ENCODE data around the gene MEN1. TPM values are rescaled to one million over a fixed set of nuclear protein-coding genes. Genes with fewer than 3 reads are reported as not detected.

The MEN1 gene
- total RNA-seq, 1 donor from 2014 or later, result 29.2 TPM

DNA sequence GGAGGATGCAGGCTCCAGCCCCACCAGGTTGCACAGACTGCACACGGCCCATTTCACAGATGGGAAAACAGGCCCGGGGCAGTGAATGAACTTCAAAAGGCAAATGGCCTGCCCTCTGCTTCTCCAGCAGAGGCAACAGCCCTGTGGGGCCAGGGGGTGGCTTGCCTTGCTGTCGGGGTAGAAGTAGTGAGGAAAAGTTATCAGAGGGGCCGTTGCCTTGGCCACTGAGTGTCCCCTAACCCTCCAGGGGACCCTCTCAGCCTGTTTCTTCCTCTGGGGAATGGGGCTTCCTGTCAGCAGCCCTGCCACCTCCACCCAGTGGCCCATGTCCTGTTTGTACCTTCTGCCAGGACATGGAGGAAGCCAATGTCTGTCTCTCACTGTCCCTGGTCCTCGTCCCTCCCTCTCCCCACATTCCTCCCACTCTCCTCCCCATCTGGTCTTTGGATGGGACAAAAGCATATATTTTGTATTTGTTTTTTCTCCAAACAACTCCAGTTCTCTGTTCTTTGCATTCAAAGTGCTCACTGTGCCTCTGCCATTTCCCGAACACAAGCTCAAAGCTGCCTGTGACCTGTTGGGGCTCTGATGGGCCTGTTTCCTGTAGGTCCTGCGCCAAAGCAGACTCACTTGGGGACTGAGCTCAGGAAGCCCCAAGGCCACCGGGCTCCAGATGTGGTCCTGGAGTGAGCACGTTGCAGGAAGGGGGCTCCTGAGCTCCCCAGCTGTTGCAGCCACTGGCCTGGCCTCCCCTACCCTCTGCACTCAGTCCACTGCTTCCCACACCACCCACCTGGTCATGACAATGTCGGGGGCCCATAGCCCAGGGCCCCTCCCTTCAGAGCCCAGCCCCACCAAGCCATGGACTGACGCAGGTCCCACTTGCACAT lies 16.8 kb downstream of the MEN1 start:
- DNase-seq (ENCODE audit: extremely low spot score, unreplicated experiment), result no peak
- no peaks in the 10 kb centered on the region for H3K9me3 Mint-ChIP-seq (ENCODE audit: unreplicated experiment)
- TF ChIP-seq, protein P1, sequence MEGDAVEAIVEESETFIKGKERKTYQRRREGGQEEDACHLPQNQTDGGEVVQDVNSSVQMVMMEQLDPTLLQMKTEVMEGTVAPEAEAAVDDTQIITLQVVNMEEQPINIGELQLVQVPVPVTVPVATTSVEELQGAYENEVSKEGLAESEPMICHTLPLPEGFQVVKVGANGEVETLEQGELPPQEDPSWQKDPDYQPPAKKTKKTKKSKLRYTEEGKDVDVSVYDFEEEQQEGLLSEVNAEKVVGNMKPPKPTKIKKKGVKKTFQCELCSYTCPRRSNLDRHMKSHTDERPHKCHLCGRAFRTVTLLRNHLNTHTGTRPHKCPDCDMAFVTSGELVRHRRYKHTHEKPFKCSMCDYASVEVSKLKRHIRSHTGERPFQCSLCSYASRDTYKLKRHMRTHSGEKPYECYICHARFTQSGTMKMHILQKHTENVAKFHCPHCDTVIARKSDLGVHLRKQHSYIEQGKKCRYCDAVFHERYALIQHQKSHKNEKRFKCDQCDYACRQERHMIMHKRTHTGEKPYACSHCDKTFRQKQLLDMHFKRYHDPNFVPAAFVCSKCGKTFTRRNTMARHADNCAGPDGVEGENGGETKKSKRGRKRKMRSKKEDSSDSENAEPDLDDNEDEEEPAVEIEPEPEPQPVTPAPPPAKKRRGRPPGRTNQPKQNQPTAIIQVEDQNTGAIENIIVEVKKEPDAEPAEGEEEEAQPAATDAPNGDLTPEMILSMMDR (IDR thresholded peaks at IDR 0.05), result no peak
- no peak overlapping the region for H3K27ac Mint-ChIP-seq (ENCODE audit: unreplicated experiment)
- H3K36me3 Mint-ChIP-seq (ENCODE audit: unreplicated experiment), result peaks cover 3% of the 10 kb centered on the region
- no peak overlapping the region for H3K4me3 Mint-ChIP-seq (ENCODE audit: unreplicated experiment)
- H3K4me1 Mint-ChIP-seq (ENCODE audit: unreplicated experiment), result no peaks in the 10 kb centered on the region
- no peaks in the 10 kb centered on the region for H3K27me3 Mint-ChIP-seq (ENCODE audit: unreplicated experiment)

DNA sequence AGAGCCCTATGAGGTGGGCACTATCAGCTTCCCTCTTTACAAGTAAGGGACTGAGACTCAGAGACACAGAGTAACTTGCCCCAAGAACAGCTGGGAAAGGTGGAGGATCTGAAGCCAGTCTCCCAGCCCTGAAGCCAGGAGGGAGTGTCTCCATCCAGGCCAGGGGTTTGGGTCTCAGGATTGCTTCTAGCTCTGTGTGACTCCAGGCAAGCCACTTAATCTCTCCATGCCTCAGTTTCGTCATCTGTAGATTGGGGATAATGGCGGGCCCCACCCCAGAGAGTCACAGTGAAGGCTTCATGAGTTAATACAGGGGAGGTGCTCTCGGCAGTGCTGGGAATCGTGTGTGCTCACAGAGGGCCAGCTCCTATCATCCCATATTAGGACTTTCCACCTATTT lies 17.9 kb downstream of the MEN1 start:
- DNase-seq (ENCODE audit: extremely low spot score, unreplicated experiment), result no peak
- Mint-ChIP-seq H3K36me3 (ENCODE audit: unreplicated experiment) (peaks cover 3% of the 10 kb centered on the region), H3K9me3 (ENCODE audit: unreplicated experiment) (no peaks in the 10 kb centered on the region), H3K27me3 (ENCODE audit: unreplicated experiment) (no peaks in the 10 kb centered on the region), H3K27ac (ENCODE audit: unreplicated experiment) (no peak overlapping the region), H3K4me3 (ENCODE audit: unreplicated experiment) (no peak overlapping the region), H3K4me1 (ENCODE audit: unreplicated experiment) (no peaks in the 10 kb centered on the region)
- TF ChIP-seq, protein P1 (IDR thresholded peaks at IDR 0.05), result no peak

DNA sequence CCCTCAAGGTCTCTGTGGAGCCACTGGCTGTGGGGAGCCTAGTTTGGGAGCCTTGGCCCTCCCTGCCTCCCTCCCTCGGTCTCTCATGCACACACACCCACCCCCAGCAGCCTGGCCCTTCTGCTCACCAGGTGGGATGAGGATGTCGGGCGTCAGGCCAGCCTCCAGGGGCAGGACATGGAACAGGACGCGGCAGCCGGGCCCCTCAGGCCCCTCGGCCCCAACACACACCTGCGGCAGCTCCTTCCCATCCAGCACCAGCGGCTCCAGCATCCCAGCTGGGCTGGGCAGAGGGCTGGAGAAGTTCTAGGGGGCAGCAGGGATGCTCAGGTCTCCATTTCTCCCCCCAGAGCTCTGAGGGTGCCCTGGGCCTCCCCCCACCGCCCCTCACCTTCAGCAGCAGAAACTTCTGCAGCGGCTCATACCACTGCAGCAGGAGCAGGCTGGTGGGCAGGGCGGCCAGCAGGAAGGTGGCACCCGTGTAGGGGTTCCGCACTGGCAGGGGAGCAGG lies 18.5 kb downstream of the MEN1 start:
- H3K4me3 Mint-ChIP-seq (ENCODE audit: unreplicated experiment), result no peak overlapping the region
- DNase-seq (ENCODE audit: extremely low spot score, unreplicated experiment), result no peak
- no peaks in the 10 kb centered on the region for H3K27me3 Mint-ChIP-seq (ENCODE audit: unreplicated experiment)
- TF ChIP-seq, protein P1 (IDR thresholded peaks at IDR 0.05), result no peak
- H3K27ac Mint-ChIP-seq (ENCODE audit: unreplicated experiment), result no peak overlapping the region
- no peaks in the 10 kb centered on the region for H3K9me3 Mint-ChIP-seq (ENCODE audit: unreplicated experiment)
- no peaks in the 10 kb centered on the region for H3K4me1 Mint-ChIP-seq (ENCODE audit: unreplicated experiment)
- peaks cover 3% of the 10 kb centered on the region for H3K36me3 Mint-ChIP-seq (ENCODE audit: unreplicated experiment)

DNA sequence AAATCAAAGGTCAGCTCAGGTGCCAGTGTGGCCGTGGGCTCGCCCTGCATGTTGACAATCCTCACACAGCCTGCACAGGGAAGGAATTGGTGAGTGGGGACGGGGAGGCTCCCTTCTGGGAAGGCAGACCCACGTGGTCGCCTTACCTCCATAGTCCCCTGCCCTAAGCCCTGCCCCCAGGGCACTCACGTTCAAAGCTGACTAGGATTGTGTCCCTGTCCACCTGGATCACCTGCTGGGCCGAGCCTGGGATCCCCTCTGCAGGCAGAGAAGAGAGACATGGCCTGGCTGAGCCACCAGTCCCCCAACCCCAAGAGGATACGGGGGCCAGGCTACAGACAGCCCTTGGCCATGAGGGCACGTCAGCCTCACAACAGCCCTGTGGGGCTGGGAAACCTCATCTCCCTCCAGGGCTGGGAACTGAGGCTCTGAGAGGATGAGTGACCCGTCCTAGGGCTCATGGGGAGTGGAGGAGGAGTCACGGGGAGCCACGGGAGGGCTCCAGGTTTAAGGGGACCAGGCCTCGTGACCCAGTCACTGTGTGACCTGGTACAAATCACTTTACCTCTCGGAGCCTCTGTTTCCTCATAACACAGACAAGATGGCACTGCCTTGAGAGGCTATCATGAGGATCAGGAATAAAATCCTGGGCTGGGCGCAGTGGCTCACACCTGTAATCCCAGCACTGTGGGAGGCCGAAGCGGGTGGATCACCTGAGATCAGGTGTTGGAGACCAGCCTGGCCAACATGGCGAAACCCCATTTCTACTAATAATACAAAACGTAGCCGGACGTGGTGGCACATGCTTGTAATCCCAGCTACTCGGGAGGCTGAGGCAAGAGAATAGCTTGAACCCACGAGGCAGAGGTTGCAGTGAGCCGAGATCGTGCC lies 19.9 kb downstream of the MEN1 start:
- no peak overlapping the region for H3K27ac Mint-ChIP-seq (ENCODE audit: unreplicated experiment)
- H3K27me3 Mint-ChIP-seq (ENCODE audit: unreplicated experiment), result no peaks in the 10 kb centered on the region
- no peaks in the 10 kb centered on the region for H3K9me3 Mint-ChIP-seq (ENCODE audit: unreplicated experiment)
- H3K4me3 Mint-ChIP-seq (ENCODE audit: unreplicated experiment), result no peak overlapping the region
- no peaks in the 10 kb centered on the region for H3K4me1 Mint-ChIP-seq (ENCODE audit: unreplicated experiment)
- TF ChIP-seq, protein P1 (IDR thresholded peaks at IDR 0.05), result no peak
- no peak for DNase-seq (ENCODE audit: extremely low spot score, unreplicated experiment)
- H3K36me3 Mint-ChIP-seq (ENCODE audit: unreplicated experiment), result peaks cover 3% of the 10 kb centered on the region

Data from osteocyte (in vitro differentiated cells).